NCI-H2171 (cell line): ENCODE results near the gene FGF2.

Experiments used
- DNase-seq: peaks from one replicate; lab custom pipeline; 2025; lab: John Stamatoyannopoulos, UW

Gene FGF2

DNA sequence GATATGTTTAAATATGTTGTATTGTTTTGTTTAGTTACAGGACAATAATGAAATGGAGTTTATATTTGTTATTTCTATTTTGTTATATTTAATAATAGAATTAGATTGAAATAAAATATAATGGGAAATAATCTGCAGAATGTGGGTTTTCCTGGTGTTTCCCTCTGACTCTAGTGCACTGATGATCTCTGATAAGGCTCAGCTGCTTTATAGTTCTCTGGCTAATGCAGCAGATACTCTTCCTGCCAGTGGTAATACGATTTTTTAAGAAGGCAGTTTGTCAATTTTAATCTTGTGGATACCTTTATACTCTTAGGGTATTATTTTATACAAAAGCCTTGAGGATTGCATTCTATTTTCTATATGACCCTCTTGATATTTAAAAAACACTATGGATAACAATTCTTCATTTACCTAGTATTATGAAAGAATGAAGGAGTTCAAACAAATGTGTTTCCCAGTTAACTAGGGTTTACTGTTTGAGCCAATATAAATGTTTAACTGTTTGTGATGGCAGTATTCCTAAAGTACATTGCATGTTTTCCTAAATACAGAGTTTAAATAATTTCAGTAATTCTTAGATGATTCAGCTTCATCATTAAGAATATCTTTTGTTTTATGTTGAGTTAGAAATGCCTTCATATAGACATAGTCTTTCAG, 68.8 kb downstream of the FGF2 start:
- DNase-seq: no peak

DNA sequence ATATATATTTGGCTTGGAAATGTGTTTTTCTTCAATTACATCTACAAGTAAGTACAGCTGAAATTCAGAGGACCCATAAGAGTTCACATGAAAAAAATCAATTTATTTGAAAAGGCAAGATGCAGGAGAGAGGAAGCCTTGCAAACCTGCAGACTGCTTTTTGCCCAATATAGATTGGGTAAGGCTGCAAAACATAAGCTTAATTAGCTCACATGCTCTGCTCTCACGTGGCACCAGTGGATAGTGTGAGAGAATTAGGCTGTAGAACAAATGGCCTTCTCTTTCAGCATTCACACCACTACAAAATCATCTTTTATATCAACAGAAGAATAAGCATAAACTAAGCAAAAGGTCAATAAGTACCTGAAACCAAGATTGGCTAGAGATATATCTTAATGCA, 69.6 kb downstream of the FGF2 start:
- no peak for DNase-seq

DNA sequence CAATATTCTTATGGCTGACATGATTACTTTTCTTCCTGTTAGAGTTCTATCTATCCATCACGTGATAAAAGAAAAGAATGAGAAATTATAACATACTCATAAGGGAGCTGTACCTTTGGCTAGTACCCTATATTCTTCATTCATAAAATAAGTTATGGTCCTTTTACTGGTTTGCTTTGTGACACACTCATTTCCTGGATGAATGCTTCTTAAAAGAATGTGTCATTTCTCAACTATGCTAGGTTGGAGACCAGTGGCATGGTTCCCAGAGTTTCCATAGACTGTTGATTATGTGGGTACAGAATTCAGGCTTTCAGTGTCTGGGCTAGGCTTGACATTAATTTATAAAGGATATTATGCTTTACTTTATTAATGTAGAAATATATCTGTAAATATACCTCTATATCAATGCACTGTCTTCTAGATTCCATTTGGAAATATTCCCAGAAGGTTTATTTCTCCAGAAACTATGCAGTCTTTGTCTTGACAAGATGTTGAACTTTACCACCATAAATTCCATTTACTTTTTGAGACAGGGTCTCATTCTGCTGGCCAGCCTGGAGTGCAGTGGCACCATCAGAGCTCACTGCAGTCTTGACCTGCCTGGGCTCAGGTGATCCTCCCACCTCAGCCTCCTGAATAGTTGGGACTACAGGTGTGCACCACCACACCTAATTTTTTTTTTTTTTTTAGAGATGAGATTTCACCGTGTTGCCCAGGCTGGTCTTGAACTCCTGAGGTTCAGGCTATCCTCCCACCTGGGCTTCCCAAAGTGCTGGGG, 71.9 kb downstream of the FGF2 start:
- no peak for DNase-seq

DNA sequence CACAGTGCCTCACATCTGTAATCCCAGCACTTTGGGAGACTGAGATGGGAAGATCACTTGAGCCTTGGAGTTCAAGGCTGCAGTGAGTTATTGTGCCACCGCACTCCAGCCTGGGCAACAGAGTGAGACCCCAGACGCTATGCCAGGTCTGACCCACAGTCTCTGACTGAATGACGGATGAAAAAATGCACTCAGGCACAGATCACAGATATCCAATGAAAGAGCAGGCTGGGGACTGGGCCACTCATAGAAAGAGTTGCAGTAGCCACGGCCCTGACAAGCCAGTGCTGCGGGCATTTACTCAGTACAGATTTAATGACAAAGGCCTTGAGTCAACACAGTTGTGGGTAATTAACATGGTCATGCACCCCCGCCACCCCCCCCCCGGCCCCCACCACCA, 73.1 kb downstream of the FGF2 start:
- DNase-seq: no peak

DNA sequence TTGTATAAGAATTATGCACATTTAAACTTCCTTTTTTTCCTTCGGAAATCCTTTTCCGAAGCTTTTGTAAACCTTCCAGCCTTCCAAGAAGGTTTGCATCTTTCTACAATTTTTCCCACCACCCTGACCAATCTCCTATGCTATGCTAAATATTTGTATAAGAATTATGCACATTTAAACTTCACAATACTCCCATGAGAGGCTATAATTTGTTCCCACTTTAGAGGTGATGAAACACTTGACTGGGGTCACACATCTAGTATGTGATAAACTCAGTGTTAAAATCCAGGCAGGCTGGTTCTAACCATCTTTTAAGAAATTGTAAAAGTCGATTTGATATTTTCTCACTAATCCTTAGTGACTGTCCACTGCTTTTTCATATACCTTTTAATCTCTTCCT, 73.7 kb downstream of the FGF2 start:
- no peak for DNase-seq

DNA sequence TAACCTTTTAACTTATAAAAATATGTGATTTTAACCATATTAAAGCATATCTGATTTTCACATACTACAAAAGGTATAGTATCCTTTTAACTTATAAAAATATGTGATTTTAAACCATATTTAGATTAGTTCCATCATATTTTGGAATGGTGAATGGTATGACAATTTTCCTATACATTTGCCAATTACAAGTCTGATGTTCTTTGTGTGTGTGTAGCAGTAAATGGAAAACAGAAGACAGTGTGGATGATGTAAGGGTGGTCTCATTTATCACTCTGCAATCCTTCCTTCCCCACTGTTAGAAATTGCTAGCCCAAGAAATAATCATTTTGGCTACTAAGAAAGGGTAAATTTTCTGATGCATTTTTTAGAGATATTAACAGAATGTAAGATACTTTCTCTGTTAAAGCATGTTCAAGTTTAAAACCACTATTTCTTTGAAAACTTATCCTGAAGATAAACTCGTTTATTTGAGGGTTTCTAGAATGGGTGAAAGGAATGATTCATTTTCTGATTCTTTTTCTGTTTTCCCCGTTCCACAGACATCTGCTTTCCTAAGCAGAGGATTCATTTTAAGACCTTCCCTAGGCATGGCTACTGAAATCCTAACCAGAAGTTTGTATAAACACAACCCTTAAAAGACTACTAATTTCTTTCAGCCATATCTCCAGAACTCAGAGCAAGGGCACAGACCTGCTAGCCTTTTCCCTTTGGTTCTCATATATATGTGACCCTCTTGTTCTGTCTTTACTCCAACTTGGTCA, 74.8 kb downstream of the FGF2 start:
- DNase-seq: no peak

DNA sequence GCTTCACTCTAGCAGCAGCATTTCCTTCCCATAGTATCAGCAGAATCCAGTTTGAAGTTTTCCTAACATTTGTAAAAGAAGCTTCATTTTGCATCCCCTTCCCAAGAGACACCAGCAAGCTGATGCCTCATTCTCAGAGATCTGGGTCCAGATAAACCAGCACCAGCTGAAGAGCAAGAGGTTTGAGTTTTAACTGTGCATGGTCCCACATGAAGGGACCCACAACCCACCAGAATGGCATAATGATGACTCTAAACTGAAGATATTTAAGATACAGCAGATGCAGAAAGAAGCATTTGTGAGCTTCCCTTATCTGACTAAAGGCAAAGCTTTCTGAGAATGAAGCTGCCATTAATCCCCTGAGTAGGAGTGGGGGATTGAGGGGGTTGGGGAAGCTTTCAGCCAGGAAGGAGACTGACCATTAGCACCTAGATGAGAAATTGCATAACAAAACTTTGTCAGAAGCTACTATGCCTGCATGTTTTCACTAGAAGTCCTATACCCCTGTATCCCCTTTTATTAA, 77.2 kb downstream of the FGF2 start:
- no peak for DNase-seq

DNA sequence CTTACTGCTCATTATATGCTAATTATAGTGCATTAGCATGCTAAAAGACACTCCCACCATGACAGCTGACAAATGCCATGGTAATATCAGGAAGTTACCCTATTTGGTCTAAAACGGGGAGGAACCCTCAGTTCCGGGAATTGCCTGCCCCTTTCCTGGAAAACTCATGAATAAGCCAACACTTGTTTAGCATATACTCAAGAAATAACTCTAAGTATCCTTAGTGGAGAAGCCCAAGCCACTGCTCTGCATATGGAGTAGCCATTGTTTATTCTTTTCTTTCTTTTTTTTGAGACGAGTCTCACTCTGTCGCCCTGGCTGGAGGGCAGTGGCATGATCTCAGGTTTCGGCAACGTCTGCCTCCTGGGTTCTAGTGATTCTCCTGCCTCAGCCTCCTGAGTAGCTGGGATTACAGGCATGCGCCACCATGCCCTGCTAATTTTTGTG, 80.3 kb downstream of the FGF2 start:
- DNase-seq: no peak

DNA sequence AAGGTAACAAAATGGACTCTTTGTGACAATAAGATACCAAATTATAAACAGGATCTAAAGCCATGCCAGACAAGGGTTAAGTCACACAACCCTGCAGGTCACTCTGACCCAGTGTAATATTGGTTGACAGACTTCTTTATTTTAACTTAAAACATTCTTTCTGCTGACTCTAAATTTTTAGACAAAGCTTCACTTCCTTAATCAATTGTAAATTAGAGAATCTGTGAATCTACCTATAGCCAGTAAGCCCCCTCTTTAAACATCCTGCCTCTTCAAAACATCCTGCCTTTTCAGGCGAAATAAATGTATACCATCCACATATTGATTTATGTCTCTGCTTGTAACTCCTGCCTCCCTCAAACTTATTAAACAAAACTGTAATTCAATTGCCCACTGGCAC, 81.6 kb downstream of the FGF2 start:
- DNase-seq: no peak

DNA sequence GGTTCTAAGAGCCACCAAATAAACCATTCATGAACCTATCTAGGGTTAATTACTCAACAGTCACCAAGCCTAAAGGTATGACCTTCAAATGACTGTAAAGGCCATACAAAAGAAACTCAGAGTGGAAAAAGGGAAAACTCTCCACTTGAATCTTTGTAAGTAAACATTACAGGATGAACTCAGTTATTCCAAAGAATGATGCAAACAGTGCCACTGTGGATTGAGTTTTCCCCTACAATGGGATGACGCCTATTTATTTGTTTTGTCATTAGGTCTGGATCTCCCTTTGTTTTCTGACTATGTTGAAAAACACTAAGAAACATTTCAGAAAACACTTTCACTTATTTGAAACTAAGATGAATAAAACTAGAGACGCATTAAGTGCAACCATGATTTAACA, 83.1 kb downstream of the FGF2 start:
- no peak for DNase-seq

DNA sequence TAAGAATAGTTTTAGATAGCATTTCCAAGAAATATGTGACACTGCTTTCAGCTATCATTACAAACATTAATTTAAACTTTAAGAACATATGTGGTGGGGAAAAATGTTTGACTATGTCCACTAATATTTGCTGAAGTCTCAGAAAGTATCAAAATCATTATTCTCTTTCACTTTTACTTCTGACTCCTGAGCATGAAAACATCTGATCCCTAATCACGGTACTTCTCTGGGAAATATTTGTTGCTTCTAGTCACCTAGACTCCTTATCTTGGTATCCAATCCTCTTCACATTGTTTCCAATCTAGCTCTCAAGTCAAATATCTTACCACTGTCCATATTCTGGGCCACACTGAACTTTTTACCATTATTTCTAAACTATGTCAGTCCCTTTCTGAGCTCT, 85.0 kb downstream of the FGF2 start:
- DNase-seq: no peak

DNA sequence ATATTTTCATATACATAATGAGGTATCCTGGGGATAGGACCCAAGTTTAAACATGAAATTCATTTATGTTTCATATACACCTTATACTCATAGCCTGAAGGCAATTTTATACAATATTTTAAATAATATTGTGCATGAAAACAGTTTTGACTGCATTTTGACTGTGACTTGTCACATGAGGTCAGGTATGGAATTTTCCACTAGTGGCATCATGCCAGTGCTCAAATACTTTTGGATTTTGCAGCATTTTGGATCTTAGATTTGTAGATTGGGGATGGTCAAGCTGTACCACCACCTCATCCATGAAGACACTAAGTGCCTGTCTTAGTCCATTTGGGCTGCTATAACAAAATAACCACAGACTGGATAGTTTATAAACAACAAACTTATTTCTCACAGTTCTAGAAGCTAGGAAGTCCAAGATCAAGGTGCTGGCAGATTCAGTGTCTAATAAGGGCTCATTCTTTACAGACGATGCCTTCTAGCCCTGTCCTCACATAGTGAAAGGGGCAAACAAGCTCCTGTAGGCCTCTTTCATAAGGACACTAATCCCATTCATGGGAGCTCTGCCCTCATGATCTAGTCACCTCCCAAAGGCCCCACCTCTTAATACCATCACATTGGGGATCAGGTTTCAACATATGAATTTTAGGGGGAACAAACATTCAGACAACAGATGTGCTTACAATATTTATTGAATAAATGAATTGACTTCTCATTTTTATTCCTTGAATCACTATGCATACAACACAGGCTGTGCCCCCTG, 86.4 kb downstream of the FGF2 start:
- no peak for DNase-seq

DNA sequence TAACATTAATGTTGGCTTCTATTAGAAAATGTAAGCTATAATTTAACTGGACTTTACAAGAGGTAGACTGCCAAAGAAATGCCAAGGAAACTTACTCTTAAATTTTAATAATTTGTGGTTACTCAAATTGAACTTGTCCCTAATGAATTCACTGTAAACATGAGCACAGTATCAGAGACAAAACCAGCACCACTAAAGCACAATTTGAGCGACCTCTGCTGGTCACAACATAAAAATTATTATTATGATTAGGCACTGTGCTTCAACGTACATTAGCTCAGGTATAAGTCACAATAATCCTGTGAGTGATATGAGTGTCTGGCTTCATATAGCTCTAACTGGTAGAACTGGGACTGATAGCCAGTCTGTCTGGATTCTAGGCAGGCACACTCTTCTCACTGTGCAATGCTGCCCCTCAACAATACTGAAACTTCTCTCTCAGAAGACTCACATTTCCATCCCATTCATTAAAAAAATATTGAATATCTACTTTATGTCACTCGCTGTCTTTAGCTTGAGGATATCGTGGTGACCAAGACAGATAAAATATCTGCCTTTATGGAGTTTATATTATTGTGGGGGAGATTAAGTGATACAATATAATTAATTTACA, 87.8 kb downstream of the FGF2 start:
- DNase-seq: no peak

DNA sequence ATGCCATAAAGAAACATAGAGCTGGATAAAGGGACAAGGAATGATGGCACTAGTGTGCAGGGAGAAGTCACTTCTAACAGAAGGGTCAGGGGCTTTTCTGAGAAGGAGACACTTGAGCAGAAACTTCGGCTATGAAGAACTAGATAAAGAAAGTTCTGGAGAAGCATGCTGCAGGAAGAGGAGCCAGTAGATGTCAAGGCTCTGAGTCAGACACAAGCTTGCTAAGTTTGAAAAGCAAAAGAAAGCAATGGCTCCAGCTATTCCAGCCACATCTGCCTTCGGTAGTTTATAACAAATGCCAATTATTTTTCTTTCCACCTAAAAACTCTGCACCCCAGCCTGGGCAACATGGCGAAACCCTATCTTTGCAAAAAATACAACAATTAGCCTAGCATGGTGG, 88.3 kb downstream of the FGF2 start:
- DNase-seq: no peak

DNA sequence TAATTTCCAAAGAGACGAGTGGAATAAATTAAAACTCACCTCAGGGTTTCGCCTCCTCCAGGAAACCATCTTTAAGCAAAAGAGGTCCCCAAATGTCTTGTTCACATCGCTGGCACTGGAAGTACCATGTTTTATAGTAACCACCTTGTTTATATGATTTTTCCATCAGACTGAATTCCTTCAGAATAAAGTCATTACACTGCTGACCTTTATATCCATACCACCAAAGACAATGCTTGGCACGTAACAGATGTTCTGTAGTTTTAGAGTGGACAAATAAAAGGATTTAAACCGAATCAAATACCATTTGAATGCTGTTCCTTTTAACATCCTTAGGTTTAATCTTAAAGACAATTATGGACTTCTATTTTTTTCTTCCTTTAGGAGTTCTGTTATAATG, 91.1 kb downstream of the FGF2 start:
- no peak for DNase-seq

DNA sequence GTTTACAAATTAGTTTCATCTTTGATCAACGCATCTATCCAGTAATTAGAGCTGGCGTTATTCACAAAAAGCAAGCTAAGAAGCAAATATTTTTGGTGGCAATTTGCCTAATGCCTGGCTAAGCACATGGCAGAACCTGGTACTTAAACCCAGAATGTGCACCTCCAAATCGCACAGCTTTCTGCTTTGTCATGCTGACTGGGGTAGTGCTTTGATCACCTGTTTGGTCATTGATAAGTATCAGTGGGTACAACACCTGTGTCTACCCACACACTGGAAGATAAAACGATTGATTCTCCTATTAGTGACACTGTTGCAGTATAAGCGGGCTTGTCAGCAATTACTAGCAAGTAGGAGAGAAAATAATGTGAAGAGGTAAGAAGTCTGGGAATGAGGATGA, 93.8 kb downstream of the FGF2 start:
- no peak for DNase-seq

DNA sequence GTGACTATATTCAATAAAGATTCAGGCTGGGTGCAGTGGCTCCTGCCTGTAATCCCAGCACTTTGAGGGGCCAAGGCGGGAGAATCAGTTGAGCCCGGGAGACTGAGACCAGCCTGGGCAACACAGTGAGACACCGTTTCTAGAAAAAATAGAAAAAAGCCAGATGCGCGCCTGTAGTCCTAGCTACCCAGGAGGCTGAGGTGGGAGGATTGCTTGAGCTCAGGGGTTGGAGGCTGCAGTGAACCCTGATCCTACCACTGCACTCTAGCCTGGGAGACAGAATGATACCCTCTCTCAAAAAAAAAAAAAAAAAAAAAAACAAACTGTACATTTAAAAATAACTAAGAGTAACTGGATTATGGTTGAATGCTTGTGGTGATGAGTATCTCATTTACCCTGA, 94.7 kb downstream of the FGF2 start:
- no peak for DNase-seq

DNA sequence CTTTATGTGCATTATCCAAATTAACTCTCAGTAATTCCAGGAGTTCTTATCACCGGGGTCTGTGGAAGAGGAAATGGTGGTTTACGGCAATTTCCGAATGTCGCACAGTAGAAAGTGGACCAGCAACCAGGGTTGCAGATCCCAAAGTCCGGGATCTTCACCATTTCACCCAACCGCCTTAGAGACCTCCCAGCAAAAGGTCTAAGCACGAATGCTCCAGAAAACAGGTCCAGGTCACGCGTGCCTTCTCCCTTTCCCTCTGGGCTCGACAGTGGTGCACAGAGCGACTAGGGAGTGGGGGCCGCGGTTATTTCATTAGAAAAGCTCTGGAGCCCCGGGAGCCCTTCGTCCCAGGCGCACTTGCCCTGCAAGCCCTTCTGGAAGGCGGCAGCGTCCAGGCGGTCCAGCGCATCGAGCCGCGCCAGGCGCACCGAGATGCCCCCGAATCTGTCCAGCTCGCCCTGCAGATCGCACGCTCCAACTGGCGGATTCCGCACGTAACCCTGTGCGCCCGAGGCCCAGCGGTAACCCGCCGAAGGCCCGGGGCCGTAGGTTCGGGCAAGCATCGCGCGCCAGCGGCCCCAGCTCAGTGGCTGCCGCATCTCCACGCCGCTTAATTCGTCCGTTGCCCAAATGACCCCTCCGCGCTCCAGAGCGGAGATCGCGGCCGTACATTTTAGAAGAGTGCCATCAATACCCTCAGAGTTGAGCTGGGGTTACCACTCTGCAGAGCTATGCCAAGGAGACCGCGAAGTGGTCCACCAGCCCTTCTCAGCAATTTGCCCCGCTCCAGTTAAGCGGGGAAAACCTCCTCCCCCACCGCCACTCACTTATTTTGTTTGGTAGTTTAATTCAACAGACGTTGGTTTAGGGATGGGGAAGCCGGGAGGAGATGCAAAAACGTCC, 95.6 kb downstream of the FGF2 start, which contains the start of gene NUDT6:
Gene NUDT6 (minus strand): TSS at position 627 of the 906 bp plus-strand sequence. CDS start 25 bp downstream, at position 602.
- no peak for DNase-seq

DNA sequence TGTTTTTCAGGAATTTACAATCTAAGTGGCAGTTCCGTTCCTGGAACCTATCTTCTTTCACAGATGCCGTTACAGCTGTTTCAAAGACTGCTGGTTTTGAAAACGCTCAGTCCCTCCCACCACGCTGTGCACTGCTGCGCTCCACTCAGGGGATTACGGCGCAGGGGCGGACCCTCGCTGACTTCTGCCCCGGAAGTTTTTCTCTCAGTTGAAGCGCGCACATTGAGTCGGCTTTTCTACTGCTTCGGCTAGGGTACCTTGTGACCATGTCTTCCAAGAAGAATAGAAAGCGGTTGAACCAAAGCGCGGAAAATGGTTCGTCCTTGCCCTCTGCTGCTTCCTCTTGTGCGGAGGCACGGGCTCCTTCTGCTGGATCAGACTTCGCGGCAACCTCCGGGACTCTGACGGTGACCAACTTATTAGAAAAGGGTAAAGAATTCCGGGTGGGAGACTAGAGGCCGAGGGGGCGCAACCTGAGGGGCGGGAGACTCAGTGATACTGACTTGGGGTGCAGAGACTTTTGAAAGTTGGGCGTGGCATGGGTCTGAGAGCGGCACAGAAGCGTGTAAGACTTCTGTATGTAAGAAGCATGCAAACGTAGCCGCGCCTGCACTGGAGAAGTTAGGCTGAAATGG, 96.4 kb downstream of the FGF2 start:
- peak; percentile 57 for DNase-seq

DNA sequence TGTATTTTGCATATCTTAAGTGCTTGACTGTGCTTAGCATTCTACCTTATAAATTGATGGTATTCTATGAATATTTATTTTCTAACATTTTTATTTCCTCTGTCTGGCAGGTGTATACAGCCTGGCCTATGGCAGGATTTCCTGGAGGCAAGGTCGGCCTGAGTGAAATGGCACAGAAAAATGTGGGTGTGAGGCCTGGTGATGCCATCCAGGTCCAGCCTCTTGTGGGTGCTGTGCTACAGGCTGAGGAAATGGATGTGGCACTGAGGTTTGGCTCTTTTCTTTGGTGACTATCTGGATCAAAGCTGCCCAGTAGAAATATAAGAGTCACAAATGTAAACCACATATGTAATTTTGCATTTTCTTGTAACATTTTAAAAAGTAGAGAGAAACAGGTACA, 102.3 kb downstream of the FGF2 start:
- no peak for DNase-seq
